ENCODE measurements around the gene EXT2.

The EXT2 gene

GRCh38 chr11:44256673-44257291, 161.3 kb downstream of the EXT2 start:
- Histone ChIP-seq H3K9me3 (ENCODE audit: control insufficient read depth, insufficient read depth, low read length) (no peaks in the 10 kb centered on the region), H3K27me3 (ENCODE audit: control insufficient read depth, insufficient read depth, low read length) (no peaks in the 10 kb centered on the region), H3K4me1 (ENCODE audit: control insufficient read depth, insufficient read depth, low read length) (no peaks in the 10 kb centered on the region), H3K36me3 (ENCODE audit: control insufficient read depth, insufficient read depth, low read length) (no peaks in the 10 kb centered on the region), H3K9ac (ENCODE audit: low read depth, low read length) (no peak overlapping the region), H3K4me3 (ENCODE audit: low read depth, low read length) (no peak overlapping the region)

GRCh38 chr11:44257338-44258189, 162.1 kb downstream of the EXT2 start:
- no peaks in the 10 kb centered on the region for H3K9me3 ChIP-seq (ENCODE audit: control insufficient read depth, insufficient read depth, low read length)
- H3K9ac ChIP-seq (ENCODE audit: low read depth, low read length) = no peak overlapping the region
- no peaks in the 10 kb centered on the region for H3K27me3 ChIP-seq (ENCODE audit: control insufficient read depth, insufficient read depth, low read length)
- no peaks in the 10 kb centered on the region for H3K4me1 ChIP-seq (ENCODE audit: control insufficient read depth, insufficient read depth, low read length)
- H3K36me3 ChIP-seq (ENCODE audit: control insufficient read depth, insufficient read depth, low read length) = no peaks in the 10 kb centered on the region
- H3K4me3 ChIP-seq (ENCODE audit: low read depth, low read length) = no peak overlapping the region

- Histone ChIP-seq H3K9me3 (ENCODE audit: control insufficient read depth, insufficient read depth, low read length) (no peaks in the 10 kb centered on the region), H3K27me3 (ENCODE audit: control insufficient read depth, insufficient read depth, low read length) (no peaks in the 10 kb centered on the region), H3K4me3 (ENCODE audit: low read depth, low read length) (no peak overlapping the region), H3K4me1 (ENCODE audit: control insufficient read depth, insufficient read depth, low read length) (no peaks in the 10 kb centered on the region), H3K36me3 (ENCODE audit: control insufficient read depth, insufficient read depth, low read length) (no peaks in the 10 kb centered on the region), H3K9ac (ENCODE audit: low read depth, low read length) (no peak overlapping the region)
Measured at GRCh38 chr11:44258190-44258489, 162.7 kb downstream of the EXT2 start.

GRCh38 chr11:44258839-44259420, 163.5 kb downstream of the EXT2 start:
- H3K27me3 ChIP-seq (ENCODE audit: control insufficient read depth, insufficient read depth, low read length) = no peaks in the 10 kb centered on the region
- no peak overlapping the region for H3K9ac ChIP-seq (ENCODE audit: low read depth, low read length)
- H3K4me3 ChIP-seq (ENCODE audit: low read depth, low read length) = no peak overlapping the region
- H3K36me3 ChIP-seq (ENCODE audit: control insufficient read depth, insufficient read depth, low read length) = no peaks in the 10 kb centered on the region
- no peaks in the 10 kb centered on the region for H3K4me1 ChIP-seq (ENCODE audit: control insufficient read depth, insufficient read depth, low read length)
- no peaks in the 10 kb centered on the region for H3K9me3 ChIP-seq (ENCODE audit: control insufficient read depth, insufficient read depth, low read length)

- no peak overlapping the region for H3K4me3 ChIP-seq (ENCODE audit: low read depth, low read length)
- no peaks in the 10 kb centered on the region for H3K27me3 ChIP-seq (ENCODE audit: control insufficient read depth, insufficient read depth, low read length)
- H3K9me3 ChIP-seq (ENCODE audit: control insufficient read depth, insufficient read depth, low read length) = no peaks in the 10 kb centered on the region
- H3K9ac ChIP-seq (ENCODE audit: low read depth, low read length) = no peak overlapping the region
- no peaks in the 10 kb centered on the region for H3K36me3 ChIP-seq (ENCODE audit: control insufficient read depth, insufficient read depth, low read length)
- H3K4me1 ChIP-seq (ENCODE audit: control insufficient read depth, insufficient read depth, low read length) = no peaks in the 10 kb centered on the region
Measured at GRCh38 chr11:44260081-44260480, 164.6 kb downstream of the EXT2 start.

GRCh38 chr11:44261800-44262591, 166.5 kb downstream of the EXT2 start:
- H3K9ac ChIP-seq (ENCODE audit: low read depth, low read length) = no peak overlapping the region
- H3K4me3 ChIP-seq (ENCODE audit: low read depth, low read length) = no peak overlapping the region
- no peaks in the 10 kb centered on the region for H3K9me3 ChIP-seq (ENCODE audit: control insufficient read depth, insufficient read depth, low read length)
- H3K27me3 ChIP-seq (ENCODE audit: control insufficient read depth, insufficient read depth, low read length) = no peaks in the 10 kb centered on the region
- no peaks in the 10 kb centered on the region for H3K36me3 ChIP-seq (ENCODE audit: control insufficient read depth, insufficient read depth, low read length)
- H3K4me1 ChIP-seq (ENCODE audit: control insufficient read depth, insufficient read depth, low read length) = no peaks in the 10 kb centered on the region

GRCh38 chr11:44263738-44264437, 168.4 kb downstream of the EXT2 start:
- Histone ChIP-seq H3K9me3 (ENCODE audit: control insufficient read depth, insufficient read depth, low read length) (no peaks in the 10 kb centered on the region), H3K9ac (ENCODE audit: low read depth, low read length) (no peak overlapping the region), H3K4me3 (ENCODE audit: low read depth, low read length) (no peak overlapping the region), H3K36me3 (ENCODE audit: control insufficient read depth, insufficient read depth, low read length) (no peaks in the 10 kb centered on the region), H3K4me1 (ENCODE audit: control insufficient read depth, insufficient read depth, low read length) (no peaks in the 10 kb centered on the region), H3K27me3 (ENCODE audit: control insufficient read depth, insufficient read depth, low read length) (no peaks in the 10 kb centered on the region)

GRCh38 chr11:44264438-44264749, 168.9 kb downstream of the EXT2 start:
- Histone ChIP-seq H3K9ac (ENCODE audit: low read depth, low read length) (no peak overlapping the region), H3K4me1 (ENCODE audit: control insufficient read depth, insufficient read depth, low read length) (no peaks in the 10 kb centered on the region), H3K9me3 (ENCODE audit: control insufficient read depth, insufficient read depth, low read length) (no peaks in the 10 kb centered on the region), H3K4me3 (ENCODE audit: low read depth, low read length) (no peak overlapping the region), H3K27me3 (ENCODE audit: control insufficient read depth, insufficient read depth, low read length) (no peaks in the 10 kb centered on the region), H3K36me3 (ENCODE audit: control insufficient read depth, insufficient read depth, low read length) (no peaks in the 10 kb centered on the region)

- Histone ChIP-seq H3K4me1 (ENCODE audit: control insufficient read depth, insufficient read depth, low read length) (no peaks in the 10 kb centered on the region), H3K36me3 (ENCODE audit: control insufficient read depth, insufficient read depth, low read length) (no peaks in the 10 kb centered on the region), H3K27me3 (ENCODE audit: control insufficient read depth, insufficient read depth, low read length) (no peaks in the 10 kb centered on the region), H3K9me3 (ENCODE audit: control insufficient read depth, insufficient read depth, low read length) (no peaks in the 10 kb centered on the region), H3K4me3 (ENCODE audit: low read depth, low read length) (no peak overlapping the region), H3K9ac (ENCODE audit: low read depth, low read length) (no peak overlapping the region)
Measured at GRCh38 chr11:44264761-44265160, 169.3 kb downstream of the EXT2 start.

GRCh38 chr11:44266056-44266780, 170.7 kb downstream of the EXT2 start:
- H3K27me3 ChIP-seq (ENCODE audit: control insufficient read depth, insufficient read depth, low read length) = no peaks in the 10 kb centered on the region
- H3K36me3 ChIP-seq (ENCODE audit: control insufficient read depth, insufficient read depth, low read length) = no peaks in the 10 kb centered on the region
- H3K4me1 ChIP-seq (ENCODE audit: control insufficient read depth, insufficient read depth, low read length) = no peaks in the 10 kb centered on the region
- H3K9me3 ChIP-seq (ENCODE audit: control insufficient read depth, insufficient read depth, low read length) = no peaks in the 10 kb centered on the region
- no peak overlapping the region for H3K9ac ChIP-seq (ENCODE audit: low read depth, low read length)
- no peak overlapping the region for H3K4me3 ChIP-seq (ENCODE audit: low read depth, low read length)
